Testis (tissue), 2 donors: ENCODE data around the gene ZBTB5.

Experiments used
- CTCF ChIP-seq, 3 experiments: fragments of 450-650 bp in 2 of 3; fragments of 200-600 bp in 1 of 3; sonication (generic) in 1 of 3; IDR thresholded peaks; one replicate each; pipeline ENCODE4 v1.5.1; 2016 to 2019; ENCODE audit warnings: antibody characterized with exemption in 3 of 3, mild to moderate bottlenecking in 2 of 3, moderate library complexity in 1 of 3
- POLR2A ChIP-seq: fragments of 450-650 bp; IDR thresholded peaks from one replicate; pipeline ENCODE4 v1.6.1; 2017; ENCODE audit warnings: antibody characterized with exemption, mild to moderate bottlenecking, moderate library complexity

GRCh38 chr9:37395229-37395628 lies 70.0 kb downstream of the ZBTB5 start:
- no peak for TF ChIP-seq CTCF (IDR thresholded peaks at IDR 0.05)
- TF ChIP-seq POLR2A = no peak
